Stomach smooth muscle (tissue), 2 donors: ENCODE results near the gene RFESD.
"Not testable (repeated sequence)": the region's sequence is repeated elsewhere in the genome, so short reads cannot be mapped to it uniquely, and the experiment has no call there.

ENCODE experiments used
- H3K27ac ChIP-seq: one replicate; pipeline ENCODE4 v1.7.0; 2013; ENCODE audit warnings: mild to moderate bottlenecking, low read length, inconsistent platforms
- H3K27me3 ChIP-seq, 2 donors: one replicate each; pipeline ENCODE4 v1.7.0; 2013; ENCODE audit warnings: low read length in 2 of 2; ENCODE audit not compliant: insufficient read depth in 2 of 2, control insufficient read depth in 1 of 2
- H3K36me3 ChIP-seq, 2 donors: one replicate each; pipeline ENCODE4 v1.7.0; 2013; ENCODE audit warnings: low read length in 2 of 2; ENCODE audit not compliant: control insufficient read depth in 2 of 2, insufficient read depth in 2 of 2
- H3K4me1 ChIP-seq: one replicate; pipeline ENCODE4 v1.7.0; 2013; ENCODE audit warnings: low read length; ENCODE audit not compliant: control insufficient read depth, insufficient read depth
- H3K4me3 ChIP-seq, 2 donors: one replicate each; pipeline ENCODE4 v1.7.0; 2013; ENCODE audit warnings: low read length in 2 of 2
- H3K9ac ChIP-seq, 2 donors: one replicate each; pipeline ENCODE4 v1.7.0; 2013; ENCODE audit warnings: low read length in 2 of 2, mild to moderate bottlenecking in 1 of 2
- H3K9me3 ChIP-seq, 2 donors: one replicate each; pipeline ENCODE4 v1.7.0; 2013; ENCODE audit warnings: low read length in 2 of 2; ENCODE audit not compliant: control insufficient read depth in 2 of 2
- donor health status: healthy.
- donor health status: Pancreatic carcinoma.

The RFESD gene

GRCh38 chr5:95628933-95629332 is 17.6 kb upstream of the RFESD start:
- no peaks in the 10 kb centered on the region for H3K4me1 ChIP-seq
- H3K4me3 ChIP-seq: no peak overlapping the region
- H3K27ac ChIP-seq: no peak overlapping the region
- H3K9ac ChIP-seq: no peak overlapping the region
- no peaks in the 10 kb centered on the region for H3K36me3 ChIP-seq
- H3K9me3 ChIP-seq: no peaks in the 10 kb centered on the region
- no peaks in the 10 kb centered on the region for H3K27me3 ChIP-seq

DNA sequence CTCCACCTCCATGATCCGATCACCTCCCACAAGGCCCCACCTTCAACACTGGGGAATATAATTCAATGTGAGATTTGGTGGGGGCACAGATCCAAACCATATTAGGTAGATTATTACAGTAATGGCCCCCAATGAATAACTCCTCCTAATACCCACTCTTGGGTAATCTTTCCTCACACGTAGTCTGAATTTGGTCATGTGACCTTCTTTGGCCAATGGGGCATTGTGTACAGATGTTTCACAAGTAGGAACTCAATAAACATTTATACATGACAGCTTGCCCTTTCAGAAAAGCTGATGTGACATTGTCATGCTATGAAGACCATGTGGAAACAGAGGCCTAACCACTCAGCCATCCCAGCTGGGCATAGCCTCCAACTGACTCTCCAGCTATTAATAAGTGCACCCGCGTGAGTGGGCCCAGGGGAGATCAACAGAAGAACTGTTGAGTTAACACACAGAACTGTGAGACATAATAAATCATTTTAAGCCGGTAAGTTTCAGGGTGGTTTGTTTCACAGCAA is 16.1 kb upstream of the RFESD start:
- Histone ChIP-seq H3K9me3 (no peaks in the 10 kb centered on the region), H3K27me3 (no peaks in the 10 kb centered on the region), H3K36me3 (no peaks in the 10 kb centered on the region), H3K27ac (no peak overlapping the region), H3K9ac (no peak overlapping the region), H3K4me3 (no peak overlapping the region), H3K4me1 (no peaks in the 10 kb centered on the region)

DNA sequence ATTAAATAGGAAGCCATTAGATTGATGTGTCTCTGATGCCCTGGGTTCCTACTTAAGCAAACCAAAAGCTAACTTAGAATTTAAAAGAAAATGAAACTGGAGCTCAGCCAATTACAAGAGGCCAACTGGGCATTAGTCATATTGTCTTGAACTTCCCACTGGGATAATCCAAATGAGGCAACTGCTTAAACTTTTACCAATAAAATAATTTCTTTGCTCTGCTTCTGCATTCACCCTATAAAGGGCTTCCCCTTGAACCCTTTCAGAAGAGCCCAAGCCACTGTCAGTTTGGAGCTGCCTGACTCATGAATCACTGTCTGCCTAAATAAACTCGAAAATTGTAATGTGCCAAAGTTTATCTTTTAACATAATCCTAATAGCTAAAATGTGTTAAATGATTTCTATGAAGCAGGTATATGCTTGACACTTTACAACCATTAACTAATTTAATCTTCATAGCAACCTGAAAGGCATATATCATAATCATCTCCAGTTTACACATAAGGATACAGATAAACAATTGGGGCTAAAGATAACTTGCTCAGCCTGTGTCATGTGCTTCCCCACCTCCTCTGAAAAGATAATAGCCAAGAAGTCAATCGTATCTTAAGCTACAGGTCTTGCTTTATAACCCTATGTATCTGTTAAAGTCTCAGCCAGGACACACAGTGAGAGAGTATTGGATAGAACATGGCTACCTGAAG is 15.2 kb upstream of the RFESD start:
- Histone ChIP-seq H3K4me3 (no peak overlapping the region), H3K27ac (no peak overlapping the region), H3K36me3 (no peaks in the 10 kb centered on the region)

DNA sequence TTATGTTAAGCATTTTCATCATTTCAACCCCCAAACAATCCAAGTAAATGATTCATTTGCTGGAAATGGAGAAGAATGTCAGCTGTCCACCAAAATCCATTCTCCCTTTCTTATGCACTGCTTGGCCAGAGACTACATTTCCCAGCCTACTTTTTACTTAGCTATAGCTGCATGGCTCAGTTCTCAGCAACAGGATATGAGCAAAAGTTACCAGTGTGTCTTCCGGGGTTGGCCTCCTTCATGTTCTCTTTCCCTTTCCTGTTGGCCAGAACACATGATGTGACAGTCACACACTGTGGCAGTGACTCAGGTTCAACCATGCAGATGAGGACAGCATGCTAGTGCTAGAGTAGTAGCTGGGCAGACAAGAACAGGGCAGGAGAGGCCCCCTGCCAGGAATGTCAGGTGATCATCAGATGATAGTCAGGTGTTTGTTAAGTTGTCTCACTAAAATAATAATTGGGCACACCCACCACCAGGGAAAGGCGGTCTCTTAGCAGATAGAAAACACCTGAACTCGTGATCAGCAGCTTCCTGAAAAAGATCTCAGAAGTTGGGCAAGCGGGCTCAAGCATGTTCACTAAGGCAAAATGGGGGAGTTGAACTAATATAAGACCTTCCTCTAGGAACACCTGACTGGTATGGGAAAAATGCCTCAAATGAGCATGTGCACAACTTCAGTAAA is 14.4 kb upstream of the RFESD start:
- Histone ChIP-seq H3K27me3 (no peaks in the 10 kb centered on the region), H3K36me3 (no peaks in the 10 kb centered on the region), H3K4me3 (no peak overlapping the region), H3K9me3 (no peaks in the 10 kb centered on the region), H3K4me1 (no peaks in the 10 kb centered on the region), H3K9ac (no peak overlapping the region), H3K27ac (no peak overlapping the region)

More for the DNA sequence above, 15.2 kb upstream of the RFESD start:
- no peaks in the 10 kb centered on the region for H3K4me1 ChIP-seq
- no peak overlapping the region for H3K9ac ChIP-seq
- no peaks in the 10 kb centered on the region for H3K9me3 ChIP-seq
- no peaks in the 10 kb centered on the region for H3K27me3 ChIP-seq

DNA sequence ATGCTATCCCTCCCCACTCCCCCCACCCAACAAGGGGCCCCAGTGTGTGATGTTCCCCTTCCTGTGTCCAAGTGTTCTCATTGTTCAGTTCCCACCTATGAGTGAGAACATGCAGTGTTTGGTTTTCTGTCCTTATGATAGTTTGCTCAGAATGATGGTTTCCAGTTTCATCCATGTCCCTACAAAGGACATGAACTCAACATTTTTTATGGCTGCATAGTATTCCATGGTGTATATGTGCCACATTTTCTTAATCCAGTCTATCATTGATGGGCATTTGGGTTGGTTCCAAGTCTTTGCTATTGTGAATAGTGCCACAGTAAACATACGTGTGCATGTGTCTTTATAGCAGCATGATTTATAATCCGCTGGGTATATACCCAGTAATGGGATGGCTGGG is 13.6 kb upstream of the RFESD start:
- H3K27me3 ChIP-seq, H3K9me3 ChIP-seq, H3K4me1 ChIP-seq, H3K9ac ChIP-seq, H3K36me3 ChIP-seq, H3K27ac ChIP-seq, H3K4me3 ChIP-seq: not testable (repeated sequence)

GRCh38 chr5:95633671-95634070 is 12.9 kb upstream of the RFESD start:
- no peaks in the 10 kb centered on the region for H3K27me3 ChIP-seq
- no peaks in the 10 kb centered on the region for H3K4me1 ChIP-seq
- no peaks in the 10 kb centered on the region for H3K36me3 ChIP-seq
- no peaks in the 10 kb centered on the region for H3K9me3 ChIP-seq
- no peak overlapping the region for H3K27ac ChIP-seq
- H3K4me3 ChIP-seq: no peak overlapping the region
- no peak overlapping the region for H3K9ac ChIP-seq

GRCh38 chr5:95634081-95634480 is 12.5 kb upstream of the RFESD start:
- no peak overlapping the region for H3K27ac ChIP-seq
- no peak overlapping the region for H3K9ac ChIP-seq
- no peaks in the 10 kb centered on the region for H3K9me3 ChIP-seq
- no peaks in the 10 kb centered on the region for H3K36me3 ChIP-seq
- H3K27me3 ChIP-seq: no peaks in the 10 kb centered on the region
- H3K4me1 ChIP-seq: no peaks in the 10 kb centered on the region
- H3K4me3 ChIP-seq: no peak overlapping the region

DNA sequence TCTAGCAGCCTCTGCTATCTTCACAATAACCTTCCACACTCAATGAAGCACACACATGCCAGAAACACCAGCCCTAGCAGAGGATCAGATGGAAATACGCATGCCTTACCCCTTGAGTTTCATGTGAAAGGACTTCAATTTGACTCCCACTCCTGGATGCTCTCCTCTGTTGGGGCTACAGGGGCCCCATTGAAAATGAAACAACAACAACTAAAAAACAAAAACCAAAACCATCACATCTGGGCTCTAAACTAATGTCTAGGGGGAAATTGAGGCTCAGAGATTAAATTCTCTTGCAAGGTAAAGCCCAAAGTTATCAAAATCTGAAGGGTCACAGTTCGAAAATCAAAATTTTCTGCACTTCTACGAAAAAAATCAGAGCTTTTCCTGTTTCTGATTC is 7.9 kb upstream of the RFESD start:
- Histone ChIP-seq H3K9ac (no peak overlapping the region), H3K9me3 (no peaks in the 10 kb centered on the region), H3K27me3 (no peaks in the 10 kb centered on the region), H3K27ac (no peak overlapping the region), H3K4me3 (no peak overlapping the region), H3K36me3 (no peaks in the 10 kb centered on the region), H3K4me1 (no peaks in the 10 kb centered on the region)

- Histone ChIP-seq H3K4me1 (no peaks in the 10 kb centered on the region), H3K27me3 (no peaks in the 10 kb centered on the region), H3K27ac (no peak overlapping the region), H3K4me3 (no peak overlapping the region), H3K36me3 (no peaks in the 10 kb centered on the region), H3K9ac (no peak overlapping the region), H3K9me3 (no peaks in the 10 kb centered on the region)
Observed at GRCh38 chr5:95641741-95642220, 4.8 kb upstream of the RFESD start.

DNA sequence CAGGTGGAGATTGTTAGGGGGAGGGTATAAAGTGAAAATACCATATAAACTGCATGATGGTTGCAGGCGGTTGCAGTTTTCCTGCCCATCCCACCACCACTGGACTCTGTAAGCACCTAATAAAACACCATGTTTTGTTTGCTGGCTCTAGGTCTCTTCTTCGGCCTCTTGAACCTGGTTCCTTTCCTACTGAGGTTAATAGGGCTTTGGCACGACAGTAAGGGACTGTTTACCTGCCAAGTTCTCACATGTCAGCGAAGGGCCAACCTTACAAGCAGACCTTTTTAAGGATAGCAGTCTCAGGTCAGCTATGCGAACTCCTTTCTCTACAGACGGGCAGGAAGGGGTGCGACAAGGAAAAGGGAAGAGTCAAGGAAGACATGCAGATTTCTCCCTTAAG is 3.4 kb upstream of the RFESD start:
- H3K9me3 ChIP-seq: no peaks in the 10 kb centered on the region

More for the DNA sequence above, 3.4 kb upstream of the RFESD start:
- no peak overlapping the region for H3K9ac ChIP-seq
- H3K27me3 ChIP-seq: no peaks in the 10 kb centered on the region
- no peak overlapping the region for H3K27ac ChIP-seq
- no peaks in the 10 kb centered on the region for H3K4me1 ChIP-seq
- H3K4me3 ChIP-seq: no peak overlapping the region
- no peaks in the 10 kb centered on the region for H3K36me3 ChIP-seq
